Measurements from ENCODE around the gene PPP1R14C.

- no peak for TF ChIP-seq POLR2A (IDR thresholded peaks at IDR 0.05)
- no peak for TF ChIP-seq CTCF (IDR thresholded peaks at IDR 0.05 in 8 of 11, conservative IDR thresholded peaks at IDR 0.05 in 3 of 11)
These were observed 127.0 kb downstream of the PPP1R14C start for GRCh38 chr6:150269857-150270223.
